Effector memory CD4-positive, alpha-beta T cell (primary cell): ENCODE data around the gene TSHZ2.
"Not testable (repeated sequence)": the region's sequence is repeated elsewhere in the genome, so short reads cannot be mapped to it uniquely, and the experiment has no call there.

Source experiments
- DNase-seq, 3 donors: peaks; one replicate each; pipeline ENCODE4 v3.0.0-alpha.2; 2020
- H3K27ac ChIP-seq: 2 replicates; pipeline ENCODE4 v1.7.0; 2013; ENCODE audit warnings: mild to moderate bottlenecking, low read length, moderate library complexity; ENCODE audit not compliant: insufficient read depth, poor library complexity, severe bottlenecking
- H3K27me3 ChIP-seq: replicated peaks from 2 replicates; pipeline ENCODE4 v1.7.0; 2013; ENCODE audit warnings: mild to moderate bottlenecking, low read length; ENCODE audit not compliant: insufficient read depth, control insufficient read depth, poor library complexity, severe bottlenecking
- H3K36me3 ChIP-seq: 2 replicates; pipeline ENCODE4 v1.7.0; 2013; ENCODE audit warnings: mild to moderate bottlenecking, low read length, moderate library complexity; ENCODE audit not compliant: control insufficient read depth, insufficient read depth
- H3K4me1 ChIP-seq: 2 replicates; pipeline ENCODE4 v1.7.0; 2013; ENCODE audit warnings: low read length, mild to moderate bottlenecking; ENCODE audit not compliant: control insufficient read depth, insufficient read depth, poor library complexity, severe bottlenecking
- H3K4me3 ChIP-seq: 2 replicates; pipeline ENCODE4 v1.7.0; 2013; ENCODE audit warnings: low read length, low read depth, mild to moderate bottlenecking; ENCODE audit not compliant: insufficient read depth, poor library complexity, severe bottlenecking
- H3K9me3 ChIP-seq: 2 replicates; pipeline ENCODE4 v1.7.0; 2013; ENCODE audit warnings: mild to moderate bottlenecking, low read length, moderate library complexity; ENCODE audit not compliant: control insufficient read depth

TSHZ2 gene

DNA sequence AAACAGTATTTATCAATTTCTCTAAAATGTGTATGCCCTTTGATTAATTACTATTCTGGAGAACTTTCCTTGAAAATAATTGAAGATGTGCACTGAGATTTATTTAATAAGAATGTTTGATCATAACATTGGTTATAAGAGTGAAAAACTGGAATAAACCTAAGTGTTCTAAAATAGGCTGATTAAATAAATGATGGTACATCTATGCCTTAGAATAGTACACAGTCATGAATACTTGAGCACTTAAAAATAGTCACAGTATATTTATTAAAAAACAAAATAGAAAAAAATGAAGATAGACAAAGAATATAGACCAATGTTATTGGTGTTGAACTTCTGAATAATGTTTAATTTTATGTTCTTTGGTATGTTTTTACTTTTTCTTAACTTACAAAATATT is 528.5 kb downstream of the TSHZ2 start:
- Histone ChIP-seq H3K27ac (no peak overlapping the region), H3K36me3 (no peaks in the 10 kb centered on the region), H3K4me3 (no peak overlapping the region), H3K27me3 (no peaks in the 10 kb centered on the region), H3K4me1 (no peaks in the 10 kb centered on the region), H3K9me3 (no peaks in the 10 kb centered on the region)
- DNase-seq: no peak

DNA sequence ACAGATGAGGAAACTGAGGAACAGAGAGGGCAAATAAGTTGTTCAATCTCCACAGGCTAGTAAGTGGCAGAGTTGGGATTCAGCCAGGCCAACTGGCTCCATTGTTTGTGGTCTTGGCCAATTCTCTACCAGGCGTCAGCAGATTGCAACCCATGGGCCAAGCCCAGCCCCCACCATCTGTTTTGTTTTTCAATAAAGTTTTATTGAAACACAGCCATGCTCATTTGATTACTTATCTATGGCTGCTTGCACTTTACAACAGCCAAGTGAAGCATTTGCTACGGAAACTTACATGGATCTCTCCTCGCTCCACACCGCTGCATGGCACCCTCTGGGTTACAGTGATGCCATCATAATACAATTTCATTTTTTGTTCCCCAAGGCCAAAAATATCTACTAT is 530.7 kb downstream of the TSHZ2 start:
- Histone ChIP-seq H3K27ac (no peak overlapping the region), H3K4me1 (no peaks in the 10 kb centered on the region), H3K27me3 (no peaks in the 10 kb centered on the region), H3K4me3 (no peak overlapping the region), H3K36me3 (no peaks in the 10 kb centered on the region), H3K9me3 (no peaks in the 10 kb centered on the region)
- DNase-seq: no peak

DNA sequence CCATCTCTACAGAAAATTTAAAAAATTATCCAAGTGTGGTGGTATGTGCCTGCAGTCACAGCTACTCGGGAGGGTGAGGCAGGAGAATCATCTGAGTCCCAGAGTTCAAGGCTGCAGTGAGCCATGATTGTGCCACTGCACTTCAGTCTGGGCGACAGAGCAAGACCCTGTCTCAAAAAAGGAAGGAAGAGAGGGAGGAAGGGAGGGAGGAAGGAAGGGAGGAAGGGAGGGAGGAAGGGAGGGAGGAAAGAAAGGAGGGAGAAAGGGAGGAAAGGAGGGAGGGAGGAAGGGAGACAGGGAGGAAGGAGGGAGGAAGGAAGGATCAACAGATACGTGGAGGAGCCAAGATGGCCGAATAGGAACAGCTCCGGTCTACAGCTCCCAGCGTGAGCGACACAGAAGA is 531.4 kb downstream of the TSHZ2 start:
- Histone ChIP-seq H3K27ac (no peak overlapping the region), H3K4me1 (no peaks in the 10 kb centered on the region), H3K27me3 (no peaks in the 10 kb centered on the region), H3K9me3 (no peaks in the 10 kb centered on the region), H3K4me3 (no peak overlapping the region), H3K36me3 (no peaks in the 10 kb centered on the region)
- no peak for DNase-seq

DNA sequence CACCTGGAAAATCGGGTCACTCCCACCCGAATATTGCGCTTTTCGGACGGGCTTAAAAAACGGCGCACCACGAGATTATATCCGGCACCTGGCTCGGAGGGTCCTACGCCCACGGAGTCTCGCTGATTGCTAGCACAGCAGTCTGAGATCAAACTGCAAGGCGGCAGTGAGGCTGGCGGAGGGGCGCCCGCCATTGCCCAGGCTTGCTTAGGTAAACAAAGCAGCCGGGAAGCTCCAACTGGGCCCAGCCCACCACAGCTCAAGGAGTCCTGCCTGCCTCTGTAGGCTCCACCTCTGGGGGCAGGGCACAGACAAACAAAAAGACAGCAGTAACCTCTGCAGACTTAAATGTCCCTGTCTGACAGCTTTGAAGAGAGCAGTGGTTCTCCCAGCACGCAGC is 531.9 kb downstream of the TSHZ2 start:
- not testable (repeated sequence) for H3K27ac ChIP-seq, DNase-seq, H3K27me3 ChIP-seq, H3K9me3 ChIP-seq, H3K36me3 ChIP-seq, H3K4me1 ChIP-seq, H3K4me3 ChIP-seq

DNA sequence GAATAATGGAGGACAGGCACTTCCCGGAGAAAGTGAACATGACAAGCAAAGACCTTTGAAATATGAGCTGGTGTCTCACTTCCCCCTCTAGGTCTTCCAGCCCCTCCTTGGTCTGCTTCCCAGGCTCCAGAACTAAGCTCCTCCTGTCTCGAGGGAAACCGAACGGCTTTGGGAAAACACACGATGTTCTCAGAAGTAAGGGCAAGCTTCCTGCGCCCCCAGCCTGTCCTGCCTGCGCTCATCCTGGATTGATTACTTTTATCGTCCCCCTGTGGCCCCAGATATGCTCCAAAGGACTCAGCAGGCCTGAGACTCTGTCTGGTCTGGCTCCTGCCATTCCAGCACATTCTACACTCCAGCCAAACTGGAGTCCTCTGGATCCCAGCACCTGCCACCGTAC is 538.1 kb downstream of the TSHZ2 start:
- H3K27ac ChIP-seq: no peak overlapping the region
- no peaks in the 10 kb centered on the region for H3K36me3 ChIP-seq
- DNase-seq: no peak
- H3K4me3 ChIP-seq: no peak overlapping the region
- H3K9me3 ChIP-seq: no peaks in the 10 kb centered on the region
- H3K4me1 ChIP-seq: no peaks in the 10 kb centered on the region
- H3K27me3 ChIP-seq: no peaks in the 10 kb centered on the region

DNA sequence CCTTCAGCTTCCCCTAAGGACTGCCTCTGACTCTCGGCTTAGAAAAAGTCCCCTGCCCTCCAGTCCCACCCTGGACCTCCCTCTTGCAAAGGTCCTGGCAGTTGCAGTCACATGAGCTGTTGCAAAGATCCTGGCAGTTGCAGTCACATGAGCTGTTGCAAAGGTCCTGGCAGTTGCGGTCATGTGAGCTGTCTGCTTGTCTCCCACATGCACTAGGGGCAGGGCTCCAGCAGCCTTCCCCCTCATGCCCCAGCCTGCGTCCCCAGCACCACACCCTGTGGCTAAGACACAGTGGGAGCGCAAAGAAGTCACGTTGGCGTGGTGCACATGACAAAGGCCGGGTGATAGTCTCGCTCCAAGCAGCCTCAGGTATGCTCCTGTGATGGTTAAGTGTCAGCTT is 538.5 kb downstream of the TSHZ2 start:
- Histone ChIP-seq H3K4me3 (no peak overlapping the region), H3K4me1 (no peaks in the 10 kb centered on the region), H3K27ac (no peak overlapping the region), H3K36me3 (no peaks in the 10 kb centered on the region), H3K27me3 (no peaks in the 10 kb centered on the region), H3K9me3 (no peaks in the 10 kb centered on the region)
- DNase-seq: no peak

DNA sequence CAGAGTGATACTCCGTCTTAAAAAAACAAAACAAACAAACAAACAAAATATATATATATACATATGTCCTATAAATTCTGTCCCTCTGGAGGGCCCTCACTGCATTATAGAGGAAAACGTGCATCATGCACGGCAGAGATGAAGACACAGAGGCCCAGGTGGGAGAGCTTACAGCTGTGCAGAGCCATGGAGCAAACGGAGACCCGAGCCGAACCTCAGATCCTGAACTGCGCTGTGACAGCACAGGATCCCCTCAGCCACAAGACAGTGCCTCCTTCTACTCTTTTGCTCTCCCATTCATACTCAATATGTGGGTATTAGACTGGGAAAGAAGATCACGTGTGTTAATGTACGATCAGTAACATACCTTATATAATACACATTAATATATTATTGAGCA is 539.9 kb downstream of the TSHZ2 start:
- no peaks in the 10 kb centered on the region for H3K27me3 ChIP-seq
- no peaks in the 10 kb centered on the region for H3K4me1 ChIP-seq
- DNase-seq: no peak
- no peak overlapping the region for H3K4me3 ChIP-seq
- no peaks in the 10 kb centered on the region for H3K36me3 ChIP-seq
- H3K9me3 ChIP-seq: no peaks in the 10 kb centered on the region
- H3K27ac ChIP-seq: no peak overlapping the region

DNA sequence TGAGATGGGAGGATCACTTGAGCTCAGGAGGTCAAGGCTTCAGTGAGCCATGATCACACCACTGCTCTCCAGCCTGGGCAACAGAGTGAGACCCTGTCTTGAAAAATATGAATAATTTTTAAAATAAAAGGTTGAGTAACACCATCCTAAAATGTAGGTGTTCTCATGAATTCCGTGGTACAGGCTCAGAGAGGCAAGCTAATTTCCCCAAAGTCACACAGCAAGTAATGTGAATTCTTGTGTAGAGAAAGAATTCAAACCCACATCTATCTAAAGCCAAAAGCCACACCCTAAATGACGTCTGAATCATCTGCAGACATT is 541.0 kb downstream of the TSHZ2 start:
- no peak for DNase-seq
- H3K4me1 ChIP-seq: no peaks in the 10 kb centered on the region
- H3K27ac ChIP-seq: no peak overlapping the region
- no peaks in the 10 kb centered on the region for H3K36me3 ChIP-seq
- H3K9me3 ChIP-seq: no peaks in the 10 kb centered on the region
- no peak overlapping the region for H3K4me3 ChIP-seq
- no peaks in the 10 kb centered on the region for H3K27me3 ChIP-seq

DNA sequence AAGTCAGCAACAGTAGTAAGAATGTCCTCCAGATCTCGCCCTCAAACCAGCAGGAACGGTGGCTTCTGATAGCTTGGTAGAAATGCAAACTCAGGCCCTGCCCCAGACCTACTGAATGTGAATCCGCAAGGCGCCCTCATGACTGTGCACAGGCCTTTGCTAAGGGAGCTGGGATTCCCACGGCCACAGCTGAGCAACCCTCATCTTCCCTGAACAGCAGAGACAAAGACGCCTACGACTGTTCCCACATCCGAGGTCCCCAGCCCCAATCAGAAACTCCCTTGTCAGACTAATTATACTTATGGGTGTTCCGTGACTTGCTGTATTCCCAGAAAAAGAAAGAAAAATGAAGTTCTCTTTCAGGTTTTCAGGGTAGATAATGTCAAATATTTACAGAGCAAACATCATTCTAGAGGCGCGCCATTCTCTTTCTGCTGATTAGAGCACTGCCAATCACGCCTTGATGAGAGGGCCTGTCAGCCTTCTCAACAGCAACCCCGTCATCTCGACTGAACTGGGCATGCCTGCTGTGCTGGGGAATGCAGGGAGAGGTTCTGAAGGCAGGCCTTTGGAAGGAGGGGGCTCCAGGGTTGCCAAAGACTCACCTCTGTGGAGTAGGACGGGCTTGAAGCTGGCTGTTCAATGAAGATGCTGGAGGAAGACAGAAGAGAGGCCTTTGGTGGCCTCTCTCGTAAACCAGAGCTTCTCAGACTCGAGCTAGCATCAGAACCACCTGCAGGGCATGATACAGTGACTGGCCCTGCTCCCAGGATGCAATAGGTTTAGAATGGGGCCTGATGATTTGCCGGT is 541.5 kb downstream of the TSHZ2 start:
- H3K36me3 ChIP-seq: no peaks in the 10 kb centered on the region
- H3K4me1 ChIP-seq: no peaks in the 10 kb centered on the region
- no peak for DNase-seq
- H3K4me3 ChIP-seq: no peak overlapping the region
- H3K27ac ChIP-seq: no peak overlapping the region
- no peaks in the 10 kb centered on the region for H3K9me3 ChIP-seq
- no peaks in the 10 kb centered on the region for H3K27me3 ChIP-seq

DNA sequence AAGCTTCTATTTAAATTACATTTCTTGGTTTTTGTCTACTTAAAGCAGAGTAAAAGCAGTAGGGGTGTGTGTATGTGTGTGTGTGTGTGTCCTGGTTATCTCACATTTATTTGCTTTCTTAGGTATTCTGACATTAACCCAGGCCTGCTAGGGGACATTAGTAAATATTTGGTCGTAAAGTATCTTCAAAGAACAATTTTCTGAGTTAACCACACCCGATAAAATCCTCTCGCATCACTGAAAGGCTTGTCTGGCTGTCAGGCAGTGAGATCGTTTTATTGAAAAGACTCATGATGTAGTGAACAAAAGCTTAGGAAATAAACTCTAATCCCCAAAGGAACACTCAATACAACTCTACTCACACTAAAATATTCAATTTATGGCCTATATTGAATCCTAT is 543.6 kb downstream of the TSHZ2 start:
- H3K9me3 ChIP-seq: no peaks in the 10 kb centered on the region
- no peak for DNase-seq
- H3K27me3 ChIP-seq: no peaks in the 10 kb centered on the region
- H3K36me3 ChIP-seq: no peaks in the 10 kb centered on the region
- no peak overlapping the region for H3K4me3 ChIP-seq
- no peaks in the 10 kb centered on the region for H3K4me1 ChIP-seq
- H3K27ac ChIP-seq: no peak overlapping the region
